Panc1 (cell line): ENCODE results near the gene PIK3IP1. TPM values are rescaled to one million over a fixed set of nuclear protein-coding genes. Genes with fewer than 3 reads are reported as not detected.

Source experiments
- ATAC-seq: fragments of 200-7000 bp; cut with Tn5 transposase; 2 replicates; pipeline ENCODE4 v1.9.1; 2020; ENCODE audit warnings: mild to moderate bottlenecking, moderate library complexity
- BruUV-seq: library from RNA; stranded (reverse); fragments of 400-500 nt; replicated peaks from 2 replicates; lab custom pipeline; 2021; lab: Mats Ljungman, UMichigan
- CTCF ChIA-PET: fragments of 300-600 bp; sonication (Branson Sonifier 250); formaldehyde crosslinking; loops from one replicate; lab custom pipeline; 2022; ENCODE audit warnings: antibody characterized with exemption; lab: Charles Lee
- POLR2A ChIA-PET: fragments of 300-600 bp; sonication (Branson Sonifier 250); formaldehyde crosslinking; loops from one replicate; lab custom pipeline; 2022; ENCODE audit warnings: antibody characterized with exemption; lab: Charles Lee
- DNase-seq: peaks from one replicate; pipeline ENCODE4 v3.0.0-alpha.2; 2010; ENCODE audit warnings: low read depth, low spot score
- H3K27ac ChIP-seq: 2 replicates; pipeline ENCODE4 v1.5.1; 2011; ENCODE audit warnings: mild to moderate bottlenecking, low read length, inconsistent platforms
- H3K27me3 ChIP-seq: fragments of 200-500 bp; sonication (Bioruptor generic); 2 replicates; pipeline ENCODE4 v1.6.0; 2014; ENCODE audit warnings: low read length, inconsistent platforms; ENCODE audit not compliant: control insufficient read depth, insufficient read depth
- H3K36me3 ChIP-seq: fragments of 200-500 bp; sonication (Bioruptor generic); 2 replicates; pipeline ENCODE4 v1.5.1; 2014; ENCODE audit warnings: inconsistent platforms, mild to moderate bottlenecking, low read length, moderate library complexity; ENCODE audit not compliant: control insufficient read depth, insufficient read depth
- H3K4me1 ChIP-seq: 2 replicates; pipeline ENCODE4 v1.5.1; 2011; ENCODE audit warnings: inconsistent platforms, mild to moderate bottlenecking, low read length, moderate library complexity; ENCODE audit not compliant: control insufficient read depth, insufficient read depth
- H3K4me3 ChIP-seq, 2 experiments: 2 replicates each; pipeline ENCODE4 v1.5.1; 2011 to 2012; ENCODE audit warnings: low read depth in 2 of 2, low read length in 2 of 2, mild to moderate bottlenecking in 2 of 2, inconsistent platforms in 1 of 2, moderate library complexity in 1 of 2
- H3K9me3 ChIP-seq: fragments of 200-500 bp; sonication (Bioruptor generic); 2 replicates; pipeline ENCODE4 v1.5.1; 2014; ENCODE audit warnings: low read depth, mild to moderate bottlenecking, inconsistent platforms, low read length, moderate library complexity; ENCODE audit not compliant: control insufficient read depth, insufficient read depth
- POLR2AphosphoS5 ChIP-seq: IDR thresholded peaks from 2 replicates; pipeline ENCODE4 v1.6.1; 2012; ENCODE audit warnings: mild to moderate bottlenecking, low read depth, low read length, moderate library complexity
- SIN3A ChIP-seq: IDR thresholded peaks from 2 replicates; pipeline ENCODE4 v1.6.1; 2012; ENCODE audit warnings: low read depth, mild to moderate bottlenecking, low read length, moderate library complexity, borderline replicate concordance; ENCODE audit not compliant: insufficient read depth
- TCF7L2 ChIP-seq: IDR thresholded peaks from 2 replicates; pipeline ENCODE4 v1.6.1; 2011; ENCODE audit warnings: mild to moderate bottlenecking, low read depth, low read length, inconsistent platforms
- in situ Hi-C: cut with HindIII; loops from 2 replicates; pipeline ENCODE4 v1.10.0; 2016; ENCODE audit warnings: low sequenced_read_pairs, low pct_unique_long_range_greater_than_20kb
- intact Hi-C: fragments of 100-400 bp; cut with micrococcal nuclease; formaldehyde crosslinking; loops from one replicate; pipeline ENCODE4 v1.10.0; 2022; ENCODE audit not compliant: unreplicated experiment
- total RNA-seq: library from RNA; stranded (reverse); gene quantifications from one replicate; pipeline ENCODE4 v1.2.1, GENCODE V29; 2021; ENCODE audit not compliant: unreplicated experiment
- TF ChIP-seq, protein P1 (sequence below), 2 experiments: IDR thresholded peaks; 2 replicates each; pipeline ENCODE4 v1.6.1; 2011 to 2012; ENCODE audit warnings: low read depth in 2 of 2, control low read depth in 1 of 2, low read length in 1 of 2, mild to moderate bottlenecking in 1 of 2, moderate library complexity in 1 of 2; ENCODE audit not compliant: insufficient read depth in 1 of 2
- TF ChIP-seq, protein P2 (sequence below): fragments of 450-650 bp; IDR thresholded peaks from 2 replicates; pipeline ENCODE4 v1.5.1; 2017; ENCODE audit warnings: mild to moderate bottlenecking

The PIK3IP1 gene
- total RNA-seq, 1 experiment from 2014 or later: 3.6 TPM

DNA sequence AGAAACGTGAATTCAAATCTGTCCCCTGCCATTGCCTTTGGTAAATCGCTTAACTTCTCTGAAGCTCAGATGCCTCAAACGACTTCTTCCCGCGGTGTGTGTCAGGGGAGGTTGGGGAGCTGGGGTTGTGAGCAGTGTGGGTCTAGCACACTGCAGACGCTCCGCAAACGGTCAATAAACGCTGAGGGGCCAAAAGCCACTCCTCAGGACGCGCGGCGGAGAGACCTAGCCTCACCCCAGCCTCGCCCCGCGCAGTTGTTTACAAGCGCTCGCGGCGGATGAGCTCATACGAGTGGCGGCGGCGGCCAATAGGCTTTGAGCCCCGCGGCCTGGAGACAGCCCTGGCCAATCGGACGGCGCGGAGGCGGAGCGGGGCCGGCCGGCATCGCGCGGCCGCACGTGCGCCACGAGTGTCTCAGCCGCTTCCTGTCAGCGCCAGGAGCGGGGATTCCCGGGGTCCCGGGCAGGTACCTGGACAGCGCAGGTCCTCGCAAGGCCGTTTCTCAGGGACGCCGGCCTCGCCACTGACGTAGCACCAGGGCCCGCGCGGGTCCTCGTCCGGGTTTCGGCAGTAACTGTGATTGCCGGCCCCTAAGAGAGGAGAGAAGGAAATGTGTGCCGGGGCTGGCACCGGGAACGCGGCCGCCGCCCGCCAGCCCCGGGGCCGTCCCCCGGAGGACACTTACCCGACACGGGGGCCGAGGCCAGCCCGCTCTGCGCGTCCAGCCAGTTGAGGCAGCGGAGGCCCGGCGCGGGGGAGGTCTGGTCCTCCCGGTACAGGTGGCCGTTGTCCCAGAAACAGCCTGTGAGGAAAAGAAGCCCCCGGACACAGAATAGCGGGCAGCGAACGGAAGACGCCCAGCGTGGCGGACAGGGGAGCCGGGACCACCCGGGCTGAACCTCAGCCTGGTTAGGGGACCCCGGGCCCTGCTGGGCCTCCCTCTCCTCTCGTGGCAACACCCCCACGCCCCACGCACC is 1.5 kb downstream of the PIK3IP1 start:
- Histone ChIP-seq H3K27ac (peak overlapping the region; percentile 69), H3K27me3 (no peaks in the 10 kb centered on the region), H3K4me1 (no peaks in the 10 kb centered on the region; the same call in 1 of the 2 replicates), H3K36me3 (no peaks in the 10 kb centered on the region), H3K9me3 (no peaks in the 10 kb centered on the region), H3K4me3 (peak overlapping the region; percentile 54 to 78)
- peak; percentile 96 for ATAC-seq
- CTCF ChIA-PET: interaction anchor here (0.5 to 1.4 kb wide), 2 partner anchors 18 to 19 kb away, joined by 5 to 6 read pairs; no protein-coding TSS in a partner anchor
- BruUV-seq: no TSS peak
- intact Hi-C loops (no loop called here), in situ Hi-C loops (no loop called here)
- DNase-seq: no peak
- TF ChIP-seq POLR2AphosphoS5 (no peak), SIN3A (peak; percentile 63; the same call in 1 of the 2 replicates), TCF7L2 (no peak)
- TF ChIP-seq, protein P1, sequence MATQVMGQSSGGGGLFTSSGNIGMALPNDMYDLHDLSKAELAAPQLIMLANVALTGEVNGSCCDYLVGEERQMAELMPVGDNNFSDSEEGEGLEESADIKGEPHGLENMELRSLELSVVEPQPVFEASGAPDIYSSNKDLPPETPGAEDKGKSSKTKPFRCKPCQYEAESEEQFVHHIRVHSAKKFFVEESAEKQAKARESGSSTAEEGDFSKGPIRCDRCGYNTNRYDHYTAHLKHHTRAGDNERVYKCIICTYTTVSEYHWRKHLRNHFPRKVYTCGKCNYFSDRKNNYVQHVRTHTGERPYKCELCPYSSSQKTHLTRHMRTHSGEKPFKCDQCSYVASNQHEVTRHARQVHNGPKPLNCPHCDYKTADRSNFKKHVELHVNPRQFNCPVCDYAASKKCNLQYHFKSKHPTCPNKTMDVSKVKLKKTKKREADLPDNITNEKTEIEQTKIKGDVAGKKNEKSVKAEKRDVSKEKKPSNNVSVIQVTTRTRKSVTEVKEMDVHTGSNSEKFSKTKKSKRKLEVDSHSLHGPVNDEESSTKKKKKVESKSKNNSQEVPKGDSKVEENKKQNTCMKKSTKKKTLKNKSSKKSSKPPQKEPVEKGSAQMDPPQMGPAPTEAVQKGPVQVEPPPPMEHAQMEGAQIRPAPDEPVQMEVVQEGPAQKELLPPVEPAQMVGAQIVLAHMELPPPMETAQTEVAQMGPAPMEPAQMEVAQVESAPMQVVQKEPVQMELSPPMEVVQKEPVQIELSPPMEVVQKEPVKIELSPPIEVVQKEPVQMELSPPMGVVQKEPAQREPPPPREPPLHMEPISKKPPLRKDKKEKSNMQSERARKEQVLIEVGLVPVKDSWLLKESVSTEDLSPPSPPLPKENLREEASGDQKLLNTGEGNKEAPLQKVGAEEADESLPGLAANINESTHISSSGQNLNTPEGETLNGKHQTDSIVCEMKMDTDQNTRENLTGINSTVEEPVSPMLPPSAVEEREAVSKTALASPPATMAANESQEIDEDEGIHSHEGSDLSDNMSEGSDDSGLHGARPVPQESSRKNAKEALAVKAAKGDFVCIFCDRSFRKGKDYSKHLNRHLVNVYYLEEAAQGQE (IDR thresholded peaks at IDR 0.05; ENCODE audit: insufficient read depth in 1 of 2, low read depth in 2 of 2, low read length in 1 of 2): no peak
- TF ChIP-seq, protein P2, sequence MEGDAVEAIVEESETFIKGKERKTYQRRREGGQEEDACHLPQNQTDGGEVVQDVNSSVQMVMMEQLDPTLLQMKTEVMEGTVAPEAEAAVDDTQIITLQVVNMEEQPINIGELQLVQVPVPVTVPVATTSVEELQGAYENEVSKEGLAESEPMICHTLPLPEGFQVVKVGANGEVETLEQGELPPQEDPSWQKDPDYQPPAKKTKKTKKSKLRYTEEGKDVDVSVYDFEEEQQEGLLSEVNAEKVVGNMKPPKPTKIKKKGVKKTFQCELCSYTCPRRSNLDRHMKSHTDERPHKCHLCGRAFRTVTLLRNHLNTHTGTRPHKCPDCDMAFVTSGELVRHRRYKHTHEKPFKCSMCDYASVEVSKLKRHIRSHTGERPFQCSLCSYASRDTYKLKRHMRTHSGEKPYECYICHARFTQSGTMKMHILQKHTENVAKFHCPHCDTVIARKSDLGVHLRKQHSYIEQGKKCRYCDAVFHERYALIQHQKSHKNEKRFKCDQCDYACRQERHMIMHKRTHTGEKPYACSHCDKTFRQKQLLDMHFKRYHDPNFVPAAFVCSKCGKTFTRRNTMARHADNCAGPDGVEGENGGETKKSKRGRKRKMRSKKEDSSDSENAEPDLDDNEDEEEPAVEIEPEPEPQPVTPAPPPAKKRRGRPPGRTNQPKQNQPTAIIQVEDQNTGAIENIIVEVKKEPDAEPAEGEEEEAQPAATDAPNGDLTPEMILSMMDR: no peak
- POLR2A ChIA-PET: interaction anchor here (0.5 to 0.8 kb wide), 4 partner anchors 47 to 162 kb away, joined by 3 to 5 read pairs (median 4); no protein-coding TSS in a partner anchor

DNA sequence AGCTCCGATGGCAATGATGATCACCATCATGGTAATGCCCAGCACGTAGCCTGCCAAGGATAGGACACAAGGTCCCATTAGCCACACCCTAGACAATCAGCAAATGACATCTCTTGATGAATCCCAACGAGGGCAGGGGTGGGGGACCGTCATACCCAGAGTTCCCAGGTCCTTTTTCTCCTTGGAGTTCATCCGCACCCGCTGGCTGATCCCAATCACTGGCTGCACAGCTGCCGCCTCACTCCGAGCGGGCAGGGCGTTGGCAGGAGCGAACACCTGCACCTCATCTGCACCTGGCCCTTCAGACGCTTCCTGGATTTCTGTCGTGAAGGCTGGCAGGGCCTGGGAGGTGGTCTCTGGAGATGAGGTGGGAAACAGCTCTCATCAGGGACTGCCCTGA is 2.9 kb downstream of the PIK3IP1 start:
- Histone ChIP-seq H3K4me1 (no peaks in the 10 kb centered on the region; the same call in 1 of the 2 replicates), H3K27me3 (no peaks in the 10 kb centered on the region), H3K36me3 (no peaks in the 10 kb centered on the region), H3K4me3 (no peak overlapping the region), H3K9me3 (no peaks in the 10 kb centered on the region), H3K27ac (no peak overlapping the region)
- DNase-seq (no peak), ATAC-seq (no peak)
- TF ChIP-seq TCF7L2 (no peak), POLR2AphosphoS5 (no peak), SIN3A (no peak)
- TF ChIP-seq, protein P2: no peak
- TF ChIP-seq, protein P1 (IDR thresholded peaks at IDR 0.05; ENCODE audit: insufficient read depth in 1 of 2, low read depth in 2 of 2, low read length in 1 of 2): no peak
- in situ Hi-C loops: no loop called here
- ChIA-PET CTCF (no interaction called here), POLR2A (no interaction called here)
- intact Hi-C loops: no loop called here
- no TSS peak for BruUV-seq
